ENCODE data around the gene IL17REL. TPM values are rescaled to one million over a fixed set of nuclear protein-coding genes. Genes with fewer than 3 reads are reported as not detected.
A peak's percentile ranks its signal among the peaks of the same experiment; 100 is the strongest.

The IL17REL gene
- polyA plus RNA-seq, 3 donors, result not detected

DNA sequence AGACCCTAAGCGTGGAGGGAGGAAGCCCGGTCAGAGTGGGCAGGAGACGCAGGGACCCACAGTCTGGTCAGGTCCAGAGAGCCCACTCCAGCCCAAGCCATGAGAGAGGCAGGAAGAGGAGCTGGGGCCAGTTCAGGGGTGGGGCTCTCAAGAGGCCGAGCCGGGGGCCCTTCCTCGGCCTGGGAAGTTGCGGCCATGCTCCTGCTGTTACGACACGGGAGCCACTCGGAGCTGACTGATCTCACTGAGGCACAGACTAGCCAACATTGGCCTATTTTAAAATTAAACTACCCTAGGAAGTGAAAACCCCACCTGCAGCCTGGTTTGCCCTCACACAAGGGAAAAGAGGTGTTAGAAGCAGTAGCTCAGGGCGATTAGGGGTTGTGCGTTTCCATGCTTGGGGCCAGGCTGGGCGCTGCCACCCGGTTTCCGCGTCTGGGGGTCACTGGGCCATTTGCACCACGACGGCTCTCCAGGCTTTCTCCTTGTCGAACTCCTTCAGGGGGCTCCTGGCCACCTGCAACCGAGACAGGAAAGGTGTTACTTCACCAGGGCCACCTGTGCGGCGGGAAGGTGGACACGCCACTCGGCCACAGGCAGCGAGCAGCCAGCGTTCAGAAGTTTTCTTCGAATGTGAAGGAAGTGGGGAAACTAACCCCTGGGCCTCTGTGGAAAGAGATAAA is 48.7 kb upstream of the IL17REL start:
- H3K9me3 Mint-ChIP-seq, result peaks cover 0 to 4% (median 2%) of the 10 kb centered on the region in 7 donors
- intact Hi-C loops (cut with micrococcal nuclease), result no loop called here
- 27% methylated on average over 26 of the region's 27 CpGs for WGBS (ENCODE audit: insufficient coverage)

DNA sequence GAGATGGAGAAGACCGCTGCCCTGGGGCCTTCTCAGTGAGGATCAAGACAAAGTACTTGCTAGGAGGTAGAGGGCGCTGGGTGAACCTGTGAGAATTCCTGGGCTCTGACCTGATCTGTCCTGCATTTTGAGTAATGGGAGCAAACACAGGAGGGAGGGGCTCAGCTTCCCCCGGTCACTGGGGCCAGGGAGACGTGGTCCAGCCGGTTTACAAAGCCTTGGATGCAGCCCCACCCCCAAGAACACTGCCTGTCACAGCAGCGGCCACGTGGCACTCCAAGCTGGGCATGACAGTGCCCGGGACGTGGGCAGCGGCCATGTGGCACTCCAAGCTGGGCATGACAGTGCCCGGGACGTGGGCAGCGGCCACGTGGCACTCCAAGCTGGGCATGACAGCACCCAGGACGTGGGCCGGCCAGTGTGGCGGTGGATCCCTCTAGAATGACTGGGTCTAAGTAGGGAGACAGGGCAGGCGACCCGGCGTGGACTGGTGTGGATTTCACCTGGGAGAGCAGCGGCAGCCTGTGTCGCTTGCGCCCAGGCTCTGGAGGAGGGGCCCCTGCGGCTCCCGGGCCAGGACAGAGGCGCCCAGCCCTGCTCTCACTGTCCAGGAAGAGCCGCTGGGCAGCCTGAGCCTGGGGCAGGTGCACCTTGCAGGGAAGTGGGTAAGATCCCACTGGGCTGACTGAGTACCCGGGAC is 48.0 kb upstream of the IL17REL start:
- no peak overlapping the region for H3K27ac ChIP-seq (ENCODE audit: low read depth in 1 of 2, low read length in 2 of 2)
- TF ChIP-seq, protein P1, sequence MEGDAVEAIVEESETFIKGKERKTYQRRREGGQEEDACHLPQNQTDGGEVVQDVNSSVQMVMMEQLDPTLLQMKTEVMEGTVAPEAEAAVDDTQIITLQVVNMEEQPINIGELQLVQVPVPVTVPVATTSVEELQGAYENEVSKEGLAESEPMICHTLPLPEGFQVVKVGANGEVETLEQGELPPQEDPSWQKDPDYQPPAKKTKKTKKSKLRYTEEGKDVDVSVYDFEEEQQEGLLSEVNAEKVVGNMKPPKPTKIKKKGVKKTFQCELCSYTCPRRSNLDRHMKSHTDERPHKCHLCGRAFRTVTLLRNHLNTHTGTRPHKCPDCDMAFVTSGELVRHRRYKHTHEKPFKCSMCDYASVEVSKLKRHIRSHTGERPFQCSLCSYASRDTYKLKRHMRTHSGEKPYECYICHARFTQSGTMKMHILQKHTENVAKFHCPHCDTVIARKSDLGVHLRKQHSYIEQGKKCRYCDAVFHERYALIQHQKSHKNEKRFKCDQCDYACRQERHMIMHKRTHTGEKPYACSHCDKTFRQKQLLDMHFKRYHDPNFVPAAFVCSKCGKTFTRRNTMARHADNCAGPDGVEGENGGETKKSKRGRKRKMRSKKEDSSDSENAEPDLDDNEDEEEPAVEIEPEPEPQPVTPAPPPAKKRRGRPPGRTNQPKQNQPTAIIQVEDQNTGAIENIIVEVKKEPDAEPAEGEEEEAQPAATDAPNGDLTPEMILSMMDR (IDR thresholded peaks at IDR 0.05), result no peak
- peaks cover 0 to 4% (median 2%) of the 10 kb centered on the region in 7 donors for H3K9me3 Mint-ChIP-seq

More for the DNA sequence above, 48.7 kb upstream of the IL17REL start:
- Mint-ChIP-seq H3K36me3 (peaks cover 8 to 17% of the 10 kb centered on the region in 2 donors), H3K4me1 (peaks cover 16% of the 10 kb centered on the region), H3K27me3 (ENCODE audit: low read depth in 3 of 3) (peaks cover 23 to 38% (median 27%) of the 10 kb centered on the region in 3 donors), H3K27ac (no peak overlapping the region), H3K4me3 (peak overlapping the region; percentile 71 to 86)
- Histone ChIP-seq H3K4me1 (ENCODE audit: control insufficient read depth in 1 of 2, insufficient read depth in 2 of 2, low read length in 2 of 2) (peaks cover 3 to 25% of the 10 kb centered on the region in 2 donors), H3K27ac (ENCODE audit: low read depth in 1 of 2, low read length in 2 of 2) (no peak overlapping the region), H2AFZ (ENCODE audit: insufficient read depth, low read depth, low read length, poor library complexity, severe bottlenecking) (peak overlapping the region; percentile 56), H3K4me2 (replicated peaks; ENCODE audit: extremely low read depth, low read length, poor library complexity, severe bottlenecking) (peak overlapping the region; percentile 57), H3K9ac (ENCODE audit: insufficient read depth, low read length, poor library complexity, severe bottlenecking) (no peak overlapping the region), H3K4me3 (replicated peaks in 1 of 3; ENCODE audit: low read depth in 2 of 3, low read length in 3 of 3) (peak overlapping the region in 2 of 3 experiments; percentile 6 to 51), H3K36me3 (replicated peaks in 1 of 2; ENCODE audit: control insufficient read depth in 1 of 2, insufficient read depth in 2 of 2, low read length in 2 of 2) (no peaks in the 10 kb centered on the region), H4K20me1 (ENCODE audit: insufficient read depth, low read length) (no peaks in the 10 kb centered on the region), H3K79me2 (ENCODE audit: insufficient read depth, low read length) (no peaks in the 10 kb centered on the region), H3K9me3 (replicated peaks in 1 of 2; ENCODE audit: control insufficient read depth in 1 of 2, insufficient read depth in 1 of 2, low read length in 2 of 2) (no peaks in the 10 kb centered on the region), H3K27me3 (ENCODE audit: control insufficient read depth in 2 of 2, insufficient read depth in 2 of 2, low read length in 2 of 2) (peaks cover 5 to 31% of the 10 kb centered on the region in 2 donors)
- TF ChIP-seq, protein P1 (IDR thresholded peaks at IDR 0.05), result no peak
- no peak for DNase-seq

More for the DNA sequence above, 48.0 kb upstream of the IL17REL start:
- Histone ChIP-seq H4K20me1 (ENCODE audit: insufficient read depth, low read length) (no peaks in the 10 kb centered on the region), H3K36me3 (replicated peaks in 1 of 2; ENCODE audit: control insufficient read depth in 1 of 2, insufficient read depth in 2 of 2, low read length in 2 of 2) (no peaks in the 10 kb centered on the region), H3K79me2 (ENCODE audit: insufficient read depth, low read length) (no peaks in the 10 kb centered on the region), H2AFZ (ENCODE audit: insufficient read depth, low read depth, low read length, poor library complexity, severe bottlenecking) (peak overlapping the region; percentile 56), H3K9me3 (replicated peaks in 1 of 2; ENCODE audit: control insufficient read depth in 1 of 2, insufficient read depth in 1 of 2, low read length in 2 of 2) (no peaks in the 10 kb centered on the region), H3K4me3 (replicated peaks in 1 of 3; ENCODE audit: low read depth in 2 of 3, low read length in 3 of 3) (no peak overlapping the region), H3K4me1 (ENCODE audit: control insufficient read depth in 1 of 2, insufficient read depth in 2 of 2, low read length in 2 of 2) (peaks cover 3 to 25% of the 10 kb centered on the region in 2 donors), H3K27me3 (ENCODE audit: control insufficient read depth in 2 of 2, insufficient read depth in 2 of 2, low read length in 2 of 2) (peaks cover 5 to 31% of the 10 kb centered on the region in 2 donors), H3K9ac (ENCODE audit: insufficient read depth, low read length, poor library complexity, severe bottlenecking) (no peak overlapping the region), H3K4me2 (replicated peaks; ENCODE audit: extremely low read depth, low read length, poor library complexity, severe bottlenecking) (peak overlapping the region; percentile 57)
- peaks cover 24 to 40% (median 27%) of the 10 kb centered on the region in 3 donors for H3K27me3 Mint-ChIP-seq (ENCODE audit: low read depth in 3 of 3)
- peak overlapping the region in 1 of 2 donors; percentile 86 for H3K4me3 Mint-ChIP-seq
- no peak for DNase-seq
- intact Hi-C loops (cut with micrococcal nuclease), result no loop called here
- WGBS (ENCODE audit: insufficient coverage), result 92% methylated on average over 23 of the region's 28 CpGs
- no peak overlapping the region for H3K27ac Mint-ChIP-seq
- H3K36me3 Mint-ChIP-seq, result peaks cover 8 to 14% of the 10 kb centered on the region in 2 donors
- H3K4me1 Mint-ChIP-seq, result peaks cover 16% of the 10 kb centered on the region

Measured in CD14-positive monocyte (primary cell).